Measurements from ENCODE around the gene LRRN4. TPM values are rescaled to one million over a fixed set of nuclear protein-coding genes. Genes with fewer than 3 reads are reported as not detected.

LRRN4 gene
- total and polyA plus RNA-seq, 2 of the 4 experiments (the other 2 are of a cell fraction) = under 0.01 to 0.19 TPM

DNA sequence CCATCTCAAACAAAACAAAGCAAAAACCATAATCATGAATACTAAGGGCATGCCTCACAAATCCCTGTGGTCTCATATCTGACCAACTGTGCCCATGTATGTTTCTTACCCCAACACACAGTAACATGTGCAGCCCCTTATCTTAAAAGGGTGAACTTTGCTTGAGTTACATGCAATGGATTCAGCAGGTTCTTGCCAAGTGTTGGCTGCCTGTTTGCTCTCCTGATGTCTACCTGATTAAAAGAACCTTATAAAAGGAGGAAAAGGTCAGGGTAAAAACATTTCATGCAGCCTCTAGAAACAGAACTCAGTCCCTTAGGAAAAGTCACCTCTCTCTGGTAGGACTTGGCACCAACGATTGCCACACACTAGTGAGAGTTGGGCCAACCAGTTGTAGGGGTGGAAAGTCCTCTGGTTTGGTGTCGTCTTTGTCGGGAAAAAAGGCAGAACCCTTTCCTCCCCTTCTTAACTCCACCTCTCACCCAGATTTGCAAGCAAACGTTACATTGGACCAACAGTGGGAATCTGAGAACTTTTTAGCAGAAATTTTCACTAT, 14.0 kb upstream of the LRRN4 start:
- dilution Hi-C loops (cut with HindIII; ENCODE audit: low sequenced_read_pairs, unreplicated experiment) = no loop called here

More for the DNA sequence above, 14.0 kb upstream of the LRRN4 start:
- H3K9me3 ChIP-seq (ENCODE audit: control insufficient read depth, insufficient read depth, low read length) = no peaks in the 10 kb centered on the region
- H2BK20ac ChIP-seq (ENCODE audit: low read depth, low read length) = no peak overlapping the region
- H3K36me3 ChIP-seq (ENCODE audit: control insufficient read depth, insufficient read depth, low read length) = no peaks in the 10 kb centered on the region
- no peaks in the 10 kb centered on the region for H3K9me1 ChIP-seq (ENCODE audit: insufficient read depth, low read length)
- H2BK5ac ChIP-seq (ENCODE audit: low read depth, low read length, poor library complexity, severe bottlenecking) = no peak overlapping the region
- no peak overlapping the region for H4K8ac ChIP-seq (ENCODE audit: low read depth in 2 of 2, low read length in 2 of 2)
- H3K9ac ChIP-seq (ENCODE audit: low read depth, low read length) = no peak overlapping the region
- H4K91ac ChIP-seq (ENCODE audit: insufficient read depth, low read depth, low read length) = no peak overlapping the region
- in situ Hi-C loops (cut with MboI; ENCODE audit: low sequenced_read_pairs) = no loop called here
- BruUV-seq (replicated peaks) = no TSS peak
- ChIA-PET POLR2A (ENCODE audit: unreplicated experiment) (no interaction called here), CTCF (interaction anchor here (1.4 kb wide), 1 partner anchor 8 kb away, joined by 3 read pairs; no protein-coding TSS in a partner anchor)
- no peak overlapping the region for H2AK9ac ChIP-seq (replicated peaks; ENCODE audit: low read depth, low read length, poor library complexity)
- no peaks in the 10 kb centered on the region for H3K79me1 ChIP-seq (ENCODE audit: low read depth in 1 of 2, low read length in 2 of 2)
- no peak overlapping the region for H3K27ac ChIP-seq (ENCODE audit: insufficient read depth, low read length)
- intact Hi-C loops (cut with micrococcal nuclease) = no loop called here
- ATAC-seq (ENCODE audit: low read depth) (no peak), DNase-seq (no peak)
- no peaks in the 10 kb centered on the region for H3K4me1 ChIP-seq (ENCODE audit: control insufficient read depth, insufficient read depth, low read length)
- no peak overlapping the region for H2BK120ac ChIP-seq (ENCODE audit: low read depth, low read length)
- H3K14ac ChIP-seq (replicated peaks; ENCODE audit: low read depth, low read length) = no peak overlapping the region
- H4K20me1 ChIP-seq (ENCODE audit: insufficient read depth, low read length) = no peaks in the 10 kb centered on the region
- H4K5ac ChIP-seq (ENCODE audit: low read depth, low read length) = no peak overlapping the region
- no CpG with 5 or more reads among the region's 4 CpGs for WGBS, 2 experiments (ENCODE audit: extremely low coverage in 2 of 2, insufficient read length in 1 of 2)
- H2AK5ac ChIP-seq (ENCODE audit: low read depth, low read length) = no peak overlapping the region
- no peak overlapping the region for H3K4ac ChIP-seq (ENCODE audit: low read depth, low read length)
- peaks cover 6% of the 10 kb centered on the region for H3K27me3 ChIP-seq (ENCODE audit: control insufficient read depth, insufficient read depth, low read length)
- H3K23ac ChIP-seq (ENCODE audit: low read depth, low read length) = no peak overlapping the region
- TF ChIP-seq RFX5 (IDR thresholded peaks at IDR 0.05; ENCODE audit: low read depth, low read length) (no peak), CHD1 (IDR thresholded peaks at IDR 0.05; ENCODE audit: low read depth, low read length) (no peak), RCOR1 (IDR thresholded peaks at IDR 0.05; ENCODE audit: insufficient replicate concordance, low read length) (no peak), FOS (IDR thresholded peaks at IDR 0.05; ENCODE audit: low read depth, low read length) (no peak), MXI1 (IDR thresholded peaks at IDR 0.05; ENCODE audit: borderline replicate concordance, low read depth, low read length) (no peak), RAD21 (IDR thresholded peaks at IDR 0.05; ENCODE audit: low read length) (no peak), MAFK (IDR thresholded peaks at IDR 0.05; ENCODE audit: low read depth, low read length) (no peak), POLR2A (IDR thresholded peaks at IDR 0.05; ENCODE audit: low read depth, low read length) (no peak), SMC3 (IDR thresholded peaks at IDR 0.05; ENCODE audit: low read depth, low read length) (no peak), BHLHE40 (IDR thresholded peaks at IDR 0.05; ENCODE audit: low read depth, low read length) (no peak)
- TF ChIP-seq, protein P1, sequence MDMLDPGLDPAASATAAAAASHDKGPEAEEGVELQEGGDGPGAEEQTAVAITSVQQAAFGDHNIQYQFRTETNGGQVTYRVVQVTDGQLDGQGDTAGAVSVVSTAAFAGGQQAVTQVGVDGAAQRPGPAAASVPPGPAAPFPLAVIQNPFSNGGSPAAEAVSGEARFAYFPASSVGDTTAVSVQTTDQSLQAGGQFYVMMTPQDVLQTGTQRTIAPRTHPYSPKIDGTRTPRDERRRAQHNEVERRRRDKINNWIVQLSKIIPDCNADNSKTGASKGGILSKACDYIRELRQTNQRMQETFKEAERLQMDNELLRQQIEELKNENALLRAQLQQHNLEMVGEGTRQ (IDR thresholded peaks at IDR 0.05; ENCODE audit: low read depth, low read length) = no peak
- no peak overlapping the region for H2BK15ac ChIP-seq (ENCODE audit: low read depth, low read length)
- no peak overlapping the region for H2AFZ ChIP-seq (replicated peaks; ENCODE audit: low read length, poor library complexity)
- H3K18ac ChIP-seq (ENCODE audit: low read depth, low read length) = no peak overlapping the region
- H3K4me2 ChIP-seq (ENCODE audit: low read depth, low read length) = no peak overlapping the region
- H3K56ac ChIP-seq (ENCODE audit: extremely low read depth, insufficient read depth, low read length) = no peak overlapping the region
- H3K4me3 ChIP-seq (ENCODE audit: insufficient read depth, low read depth, low read length) = no peak overlapping the region

All from IMR-90 (cell line).